Kidney epithelial cell (primary cell): ENCODE data around the gene AKT1S1. TPM values are rescaled to one million over a fixed set of nuclear protein-coding genes. Genes with fewer than 3 reads are reported as not detected.

Experiments
- DNase-seq: peaks from one replicate; pipeline ENCODE4 v3.0.0-alpha.2; 2010; ENCODE audit warnings: low read depth
- H3K27me3 ChIP-seq: 2 replicates; pipeline ENCODE4 v1.6.0; 2011; ENCODE audit warnings: low read length; ENCODE audit not compliant: control insufficient read depth, insufficient read depth
- H3K36me3 ChIP-seq: 2 replicates; pipeline ENCODE4 v1.5.1; 2011; ENCODE audit warnings: low read length; ENCODE audit not compliant: control insufficient read depth, insufficient read depth
- H3K4me3 ChIP-seq: 2 replicates; pipeline ENCODE4 v1.5.1; 2011; ENCODE audit warnings: low read depth, mild to moderate bottlenecking, control low read depth, low read length
- total RNA-seq: library from RNA; depleted of rRNA; stranded (reverse); fragments of >200 nt; gene quantifications from 2 replicates; pipeline ENCODE4 v1.2.3, GENCODE V29; 2015
- TF ChIP-seq, protein P1 (sequence below): IDR thresholded peaks from 2 replicates; pipeline ENCODE4 v1.5.1; 2011; ENCODE audit warnings: mild to moderate bottlenecking, moderate library complexity, low read length, control low read depth, inconsistent platforms; ENCODE audit not compliant: insufficient read depth, poor library complexity, severe bottlenecking

AKT1S1 gene
- total RNA-seq, 1 donor from 2014 or later = 23.2 TPM

DNA sequence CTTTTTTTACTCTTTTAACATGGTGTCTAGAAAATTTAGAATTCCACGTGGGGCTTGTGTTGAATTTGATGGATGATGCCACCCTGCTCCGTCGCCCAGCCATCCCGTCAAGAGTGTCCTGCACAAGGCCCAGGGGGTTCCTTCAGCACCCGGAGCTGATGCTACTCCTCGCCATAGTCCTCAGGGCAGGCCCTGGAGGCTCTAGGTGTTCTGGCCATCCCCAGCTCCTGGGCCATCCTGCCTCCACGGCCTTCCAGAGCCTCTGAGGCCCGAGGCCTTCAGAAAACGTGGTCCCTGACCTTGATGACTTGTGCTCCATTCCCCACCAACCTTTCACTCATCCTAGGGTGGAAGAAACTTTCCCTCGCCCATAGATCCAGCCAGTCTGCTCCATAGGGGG is 3.3 kb downstream of the AKT1S1 start:
- Histone ChIP-seq H3K36me3 (peaks cover 4% of the 10 kb centered on the region), H3K27me3 (no peaks in the 10 kb centered on the region), H3K4me3 (no peak overlapping the region)
- DNase-seq = no peak
- TF ChIP-seq, protein P1, sequence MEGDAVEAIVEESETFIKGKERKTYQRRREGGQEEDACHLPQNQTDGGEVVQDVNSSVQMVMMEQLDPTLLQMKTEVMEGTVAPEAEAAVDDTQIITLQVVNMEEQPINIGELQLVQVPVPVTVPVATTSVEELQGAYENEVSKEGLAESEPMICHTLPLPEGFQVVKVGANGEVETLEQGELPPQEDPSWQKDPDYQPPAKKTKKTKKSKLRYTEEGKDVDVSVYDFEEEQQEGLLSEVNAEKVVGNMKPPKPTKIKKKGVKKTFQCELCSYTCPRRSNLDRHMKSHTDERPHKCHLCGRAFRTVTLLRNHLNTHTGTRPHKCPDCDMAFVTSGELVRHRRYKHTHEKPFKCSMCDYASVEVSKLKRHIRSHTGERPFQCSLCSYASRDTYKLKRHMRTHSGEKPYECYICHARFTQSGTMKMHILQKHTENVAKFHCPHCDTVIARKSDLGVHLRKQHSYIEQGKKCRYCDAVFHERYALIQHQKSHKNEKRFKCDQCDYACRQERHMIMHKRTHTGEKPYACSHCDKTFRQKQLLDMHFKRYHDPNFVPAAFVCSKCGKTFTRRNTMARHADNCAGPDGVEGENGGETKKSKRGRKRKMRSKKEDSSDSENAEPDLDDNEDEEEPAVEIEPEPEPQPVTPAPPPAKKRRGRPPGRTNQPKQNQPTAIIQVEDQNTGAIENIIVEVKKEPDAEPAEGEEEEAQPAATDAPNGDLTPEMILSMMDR = no peak

DNA sequence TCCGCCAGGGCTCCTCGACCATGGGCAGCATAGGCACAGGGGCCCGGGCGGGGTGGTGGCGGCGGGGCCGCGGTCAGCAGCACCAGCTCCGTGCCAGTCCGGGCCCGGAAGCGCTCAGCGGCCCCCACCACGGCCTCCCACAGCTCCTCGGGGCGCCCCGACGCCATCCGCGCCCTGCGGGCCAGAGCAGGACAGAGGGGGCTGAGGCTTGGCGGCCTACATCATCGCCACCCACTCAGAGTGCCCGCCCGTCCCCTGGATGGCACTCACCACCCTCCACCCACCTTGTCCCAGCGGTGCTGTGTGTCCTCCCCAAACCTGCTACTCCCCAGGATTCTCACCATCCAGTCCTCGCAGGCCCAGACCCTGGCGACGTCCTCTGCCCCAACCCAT is 4.0 kb downstream of the AKT1S1 start:
- no peaks in the 10 kb centered on the region for H3K27me3 ChIP-seq
- DNase-seq = no peak
- peaks cover 4% of the 10 kb centered on the region for H3K36me3 ChIP-seq
- no peak overlapping the region for H3K4me3 ChIP-seq
- TF ChIP-seq, protein P1 = no peak

DNA sequence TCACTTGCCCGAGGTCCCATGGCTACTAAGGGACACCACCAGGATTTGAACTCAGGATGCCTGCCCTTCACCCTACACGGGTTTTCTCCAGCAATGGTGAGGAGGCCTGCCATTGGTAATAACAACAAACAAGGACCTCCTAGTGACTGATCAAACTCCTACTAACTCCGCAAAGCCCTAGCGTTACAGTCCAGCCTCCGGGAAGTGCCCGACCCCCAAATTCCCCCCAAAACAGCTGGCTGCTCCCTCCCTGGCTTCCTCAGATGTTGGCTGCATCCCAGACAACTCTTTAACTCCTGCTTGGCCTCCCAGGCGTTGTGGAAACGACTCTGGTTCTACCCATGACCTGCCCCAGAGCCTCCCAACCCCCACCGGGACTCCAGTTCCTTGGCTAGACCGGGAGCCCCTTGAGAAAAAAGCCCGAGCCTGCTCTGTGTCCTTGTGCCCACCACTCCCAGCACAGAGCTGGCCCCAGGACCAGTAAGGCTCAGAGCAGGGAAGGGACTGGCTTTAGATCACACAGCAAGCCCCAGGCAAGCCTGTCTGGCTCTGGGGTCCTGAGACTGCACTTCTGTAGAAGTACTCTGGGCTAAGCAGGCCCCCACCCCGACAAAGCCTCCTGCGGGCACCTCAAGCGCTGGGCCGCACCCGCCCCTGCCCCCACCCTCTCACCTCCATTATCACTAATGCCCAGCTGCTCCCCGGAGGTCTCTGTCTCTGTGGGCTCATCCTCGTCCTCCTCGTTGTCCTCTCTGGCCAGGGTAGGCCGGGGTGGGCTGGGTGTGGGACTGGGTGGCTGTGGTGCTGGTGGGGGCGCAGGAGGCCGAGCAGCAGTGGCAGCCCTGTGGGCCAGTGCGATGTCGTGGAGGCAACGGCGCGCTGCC is 4.7 kb downstream of the AKT1S1 start:
- no peak for DNase-seq
- Histone ChIP-seq H3K4me3 (no peak overlapping the region), H3K36me3 (peaks cover 4% of the 10 kb centered on the region), H3K27me3 (no peaks in the 10 kb centered on the region)
- TF ChIP-seq, protein P1 = no peak

DNA sequence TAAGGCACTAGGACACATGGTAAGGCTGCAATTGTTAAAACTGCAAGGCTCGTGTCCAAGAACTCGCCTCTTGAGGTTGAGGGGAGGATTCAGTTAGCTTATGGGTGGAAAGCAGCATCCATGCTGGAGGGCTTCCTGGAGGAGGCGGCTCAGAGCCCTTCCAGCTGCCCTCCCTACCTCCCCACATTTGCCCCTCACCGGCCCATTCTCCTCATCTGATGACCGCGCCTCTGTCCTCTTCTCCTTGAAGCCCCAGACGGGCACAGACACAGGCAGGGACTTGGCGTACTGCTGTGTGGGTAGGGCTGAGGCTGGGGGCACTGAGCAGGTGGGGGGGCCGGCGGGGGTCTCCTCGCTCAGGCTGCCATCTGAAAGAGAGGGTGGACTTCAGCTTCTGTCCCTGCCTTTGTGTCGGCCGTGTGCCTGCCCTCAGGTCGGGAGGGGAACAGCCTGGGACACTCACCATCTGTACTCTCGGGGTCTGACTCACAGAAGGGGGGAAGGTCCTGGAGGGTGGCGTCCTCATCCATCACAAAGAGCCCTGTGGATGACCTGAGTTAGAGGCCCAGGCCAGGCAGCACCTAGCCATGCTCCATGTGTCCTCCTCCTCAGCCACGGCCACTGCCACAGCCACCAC is 5.7 kb downstream of the AKT1S1 start:
- peaks cover 4% of the 10 kb centered on the region for H3K36me3 ChIP-seq
- TF ChIP-seq, protein P1 = no peak
- no peak overlapping the region for H3K4me3 ChIP-seq
- no peaks in the 10 kb centered on the region for H3K27me3 ChIP-seq
- no peak for DNase-seq

DNA sequence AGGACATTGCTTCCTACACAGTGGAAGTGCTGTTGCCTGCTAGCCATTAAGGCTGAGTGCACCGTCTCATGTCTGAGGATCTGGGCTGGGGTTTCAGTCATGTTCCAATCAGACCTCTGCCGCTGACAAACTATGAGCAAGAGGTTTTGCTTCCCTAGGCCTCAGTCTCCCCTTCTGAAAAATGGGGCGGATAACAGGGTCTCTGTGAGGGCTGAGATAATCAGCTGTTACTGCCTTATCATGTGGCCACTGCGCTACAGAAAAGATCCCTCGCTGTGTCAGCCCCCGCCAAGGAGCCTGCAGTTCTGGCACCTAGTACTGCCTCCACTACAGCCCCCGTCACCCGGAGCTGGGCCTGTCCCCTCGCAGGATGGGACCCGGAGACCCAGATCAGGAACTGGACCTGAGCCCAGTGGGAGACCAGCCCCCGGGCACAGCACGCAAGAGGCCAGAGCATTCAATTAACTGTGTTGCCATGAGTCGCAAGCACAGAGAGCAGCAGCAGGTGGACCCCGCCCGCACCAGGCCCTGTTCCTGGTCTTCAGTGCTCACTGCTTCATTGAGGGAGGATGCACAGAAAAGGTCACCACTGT is 6.8 kb downstream of the AKT1S1 start:
- Histone ChIP-seq H3K36me3 (peaks cover 4% of the 10 kb centered on the region), H3K4me3 (peak overlapping the region; percentile 57), H3K27me3 (no peaks in the 10 kb centered on the region)
- DNase-seq = no peak
- TF ChIP-seq, protein P1 = no peak
